ENCODE data around the gene LTA4H. TPM values are rescaled to one million over a fixed set of nuclear protein-coding genes. Genes with fewer than 3 reads are reported as not detected.
"Not testable (repeated sequence)": the region's sequence is repeated elsewhere in the genome, so short reads cannot be mapped to it uniquely, and the experiment has no call there.

Gene LTA4H
- polyA plus RNA-seq, 6 donors from 2014 or later, result 203 to 338 (median 258) TPM

GRCh38 chr12:95969116-95969515 lies 66.3 kb downstream of the LTA4H start:
- not testable (repeated sequence) for ATAC-seq (ENCODE audit: low read depth in 2 of 2); H3K4me1 Mint-ChIP-seq; H3K27ac Mint-ChIP-seq; H3K4me3 Mint-ChIP-seq; DNase-seq; H3K9me3 Mint-ChIP-seq; H3K27me3 Mint-ChIP-seq
- peaks cover 9 to 10% of the 10 kb centered on the region in 2 donors for H3K36me3 Mint-ChIP-seq

DNA sequence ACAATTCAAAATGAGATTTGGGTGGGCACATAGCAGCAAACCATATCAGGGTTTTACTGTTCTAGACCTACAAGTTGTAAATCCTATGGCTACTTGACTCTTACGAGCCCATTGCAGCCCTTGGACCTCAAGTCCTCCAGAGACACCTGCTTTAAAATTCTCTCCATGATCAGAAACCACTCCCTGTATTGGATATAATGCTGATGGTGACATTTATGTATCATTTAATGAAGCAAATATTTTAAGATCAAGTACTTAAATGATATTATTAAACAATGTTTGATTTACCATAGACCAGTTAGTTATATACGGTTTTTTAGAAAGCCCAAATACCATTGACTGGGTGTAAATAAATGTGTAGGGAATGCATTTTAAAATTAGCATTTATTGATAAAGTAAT lies 68.1 kb downstream of the LTA4H start:
- H3K4me3 Mint-ChIP-seq, result no peak overlapping the region
- no peaks in the 10 kb centered on the region for H3K27me3 Mint-ChIP-seq
- peaks cover 0 to 10% of the 10 kb centered on the region in 2 donors for H3K36me3 Mint-ChIP-seq
- H3K4me1 Mint-ChIP-seq, result no peaks in the 10 kb centered on the region
- no peak for DNase-seq
- no peak for ATAC-seq (ENCODE audit: low read depth in 2 of 2)
- no peak overlapping the region for H3K27ac Mint-ChIP-seq
- no peaks in the 10 kb centered on the region for H3K9me3 Mint-ChIP-seq

GRCh38 chr12:95966287-95966870 lies 69.0 kb downstream of the LTA4H start:
- DNase-seq (no peak), ATAC-seq (ENCODE audit: low read depth in 2 of 2) (no peak)
- Mint-ChIP-seq H3K36me3 (peaks cover 3 to 10% of the 10 kb centered on the region in 2 donors), H3K4me1 (no peaks in the 10 kb centered on the region), H3K27me3 (peaks cover 0 to 6% (median 3%) of the 10 kb centered on the region in 3 donors), H3K27ac (peak overlapping the region in 2 of 6 donors; percentile 7 to 18), H3K4me3 (no peak overlapping the region), H3K9me3 (no peaks in the 10 kb centered on the region)

- Mint-ChIP-seq H3K27me3 (peaks cover 0 to 17% (median 8%) of the 10 kb centered on the region in 3 donors), H3K9me3 (no peaks in the 10 kb centered on the region), H3K4me3 (no peak overlapping the region), H3K36me3 (peaks cover 4 to 10% of the 10 kb centered on the region in 2 donors), H3K4me1 (no peaks in the 10 kb centered on the region), H3K27ac (no peak overlapping the region)
- peak in 1 of 2 donors; percentile 16 for ATAC-seq (ENCODE audit: low read depth in 2 of 2)
- DNase-seq, result no peak
Measured at GRCh38 chr12:95963096-95963495, 72.3 kb downstream of the LTA4H start.

GRCh38 chr12:95962222-95962621 lies 73.2 kb downstream of the LTA4H start:
- Mint-ChIP-seq H3K36me3 (peaks cover 4 to 10% of the 10 kb centered on the region in 2 donors), H3K4me3 (no peak overlapping the region), H3K27ac (no peak overlapping the region), H3K27me3 (peaks cover 0 to 17% (median 8%) of the 10 kb centered on the region in 3 donors), H3K9me3 (no peaks in the 10 kb centered on the region), H3K4me1 (no peaks in the 10 kb centered on the region)
- DNase-seq, result no peak
- no peak for ATAC-seq (ENCODE audit: low read depth in 2 of 2)

DNA sequence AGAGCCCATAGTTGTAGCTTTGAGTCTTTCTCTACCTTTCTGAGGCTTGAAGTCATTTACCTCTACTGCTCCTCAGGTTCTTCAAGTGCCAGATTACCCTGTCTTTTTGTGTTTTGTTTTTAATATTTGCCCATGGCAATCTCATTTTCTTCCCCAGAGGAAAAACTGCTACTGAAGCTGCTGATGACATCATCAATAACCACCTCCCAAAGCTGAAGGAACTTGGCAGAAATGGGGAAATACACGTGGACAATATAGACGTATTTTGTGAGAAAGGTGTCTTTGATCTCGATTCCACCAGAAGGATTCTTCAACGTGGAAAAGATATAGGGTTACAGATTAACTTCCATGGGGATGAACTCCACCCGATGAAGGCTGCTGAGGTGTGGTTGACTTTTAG lies 75.1 kb downstream of the LTA4H start:
- no peak for DNase-seq
- Mint-ChIP-seq H3K27ac (no peak overlapping the region), H3K9me3 (no peaks in the 10 kb centered on the region), H3K27me3 (peaks cover 0 to 18% (median 8%) of the 10 kb centered on the region in 3 donors), H3K4me1 (no peaks in the 10 kb centered on the region), H3K4me3 (no peak overlapping the region), H3K36me3 (peaks cover 0 to 4% of the 10 kb centered on the region in 2 donors)
- no peak for ATAC-seq (ENCODE audit: low read depth in 2 of 2)

DNA sequence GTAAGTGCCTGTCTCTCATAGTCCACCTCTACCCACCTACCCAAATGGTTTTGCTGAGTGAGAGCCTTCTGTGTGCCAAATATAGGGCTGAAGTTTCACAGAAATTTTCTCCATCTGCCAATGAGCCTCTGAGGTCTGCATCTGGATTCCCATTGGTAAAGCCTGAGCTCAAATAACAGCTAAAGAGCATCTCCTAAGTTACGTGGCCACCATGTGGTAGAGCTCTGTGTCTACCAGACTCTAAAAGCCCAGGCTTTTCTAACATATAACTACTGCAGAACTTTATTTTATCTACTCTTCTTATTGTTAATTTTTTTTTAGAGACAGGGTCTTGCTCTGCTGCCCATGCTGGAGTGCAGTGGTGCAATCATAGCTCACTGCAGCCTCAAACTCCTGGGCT lies 76.3 kb downstream of the LTA4H start:
- H3K27me3 Mint-ChIP-seq, result peaks cover 0 to 26% (median 8%) of the 10 kb centered on the region in 3 donors
- no peak for ATAC-seq (ENCODE audit: low read depth in 2 of 2)

DNA sequence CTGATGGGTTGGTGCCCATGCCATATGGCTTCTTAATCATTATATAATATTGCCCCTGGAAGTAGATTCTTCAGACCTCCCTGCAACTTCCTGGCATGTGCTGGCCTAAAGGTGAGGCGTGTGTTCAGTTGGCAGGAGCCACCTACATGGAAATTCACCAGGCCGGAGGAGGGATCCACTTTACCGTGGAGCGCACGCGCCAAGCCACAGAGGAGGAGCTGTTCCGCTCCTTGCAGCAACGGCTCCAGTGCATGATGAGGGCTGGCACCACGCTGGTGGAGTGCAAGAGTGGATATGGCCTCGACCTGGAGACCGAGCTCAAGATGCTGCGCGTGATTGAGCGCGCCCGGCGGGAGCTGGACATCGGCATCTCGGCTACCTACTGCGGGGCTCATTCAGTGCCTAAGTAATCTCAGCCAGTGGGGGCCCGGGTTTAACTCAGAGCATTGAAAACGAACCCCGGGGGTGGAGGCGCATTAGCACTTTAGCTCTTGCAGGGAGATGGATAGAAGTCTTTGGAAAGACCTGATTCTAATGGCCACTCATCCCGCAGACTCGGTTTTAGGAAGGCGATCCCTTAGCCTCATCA lies 78.7 kb downstream of the LTA4H start:
- peaks cover 0 to 33% (median 12%) of the 10 kb centered on the region in 3 donors for H3K27me3 Mint-ChIP-seq
- no peaks in the 10 kb centered on the region for H3K9me3 Mint-ChIP-seq
- H3K27ac Mint-ChIP-seq, result no peak overlapping the region
- H3K36me3 Mint-ChIP-seq, result peaks cover 0 to 4% of the 10 kb centered on the region in 2 donors
- no peak overlapping the region for H3K4me3 Mint-ChIP-seq
- DNase-seq, result no peak
- no peak for ATAC-seq (ENCODE audit: low read depth in 2 of 2)
- no peaks in the 10 kb centered on the region for H3K4me1 Mint-ChIP-seq

More for the DNA sequence above, 76.3 kb downstream of the LTA4H start:
- no peak for DNase-seq
- Mint-ChIP-seq H3K9me3 (no peaks in the 10 kb centered on the region), H3K36me3 (peaks cover 0 to 4% of the 10 kb centered on the region in 2 donors), H3K4me3 (no peak overlapping the region), H3K4me1 (no peaks in the 10 kb centered on the region), H3K27ac (no peak overlapping the region)

DNA sequence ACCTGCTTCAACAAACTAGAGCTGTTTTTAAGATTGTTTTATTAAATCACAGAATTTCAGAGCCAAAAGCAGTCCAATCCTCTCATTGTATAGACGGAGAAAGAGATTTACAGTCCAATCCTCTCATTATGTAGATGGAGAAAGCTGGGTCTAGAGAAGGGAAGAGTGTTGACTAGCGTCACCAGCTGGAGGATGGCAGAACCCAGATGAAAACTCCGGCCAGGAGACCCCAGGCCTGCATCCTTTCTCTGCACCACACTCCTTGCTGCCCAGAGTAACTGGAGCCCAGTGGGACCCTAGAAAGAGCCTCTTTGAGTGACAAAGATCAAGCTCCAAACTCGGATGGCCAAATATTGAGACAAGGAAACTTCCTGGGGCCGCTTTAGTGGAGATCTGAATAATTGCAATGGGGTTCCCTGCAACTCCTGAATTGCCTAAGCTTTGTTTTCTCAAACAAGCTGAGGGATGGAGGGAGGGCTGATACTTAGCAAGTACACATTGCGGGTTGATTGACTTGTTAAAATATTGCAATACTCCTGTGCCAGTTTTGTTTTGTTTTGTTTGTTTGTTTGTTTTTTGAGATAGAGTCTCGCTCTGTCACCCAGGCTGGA lies 79.7 kb downstream of the LTA4H start:
- ATAC-seq (ENCODE audit: low read depth in 2 of 2) (no peak), DNase-seq (no peak)
- peaks cover 8 to 35% (median 17%) of the 10 kb centered on the region in 3 donors for H3K27me3 Mint-ChIP-seq
- H3K36me3 Mint-ChIP-seq, result peaks cover 0 to 6% of the 10 kb centered on the region in 2 donors
- H3K4me3 Mint-ChIP-seq, result no peak overlapping the region
- H3K9me3 Mint-ChIP-seq, result peaks cover 0 to 7% (median 0%) of the 10 kb centered on the region in 7 donors
- H3K4me1 Mint-ChIP-seq, result no peaks in the 10 kb centered on the region
- no peak overlapping the region for H3K27ac Mint-ChIP-seq

- H3K27ac Mint-ChIP-seq, result no peak overlapping the region
- H3K4me3 Mint-ChIP-seq, result no peak overlapping the region
- H3K4me1 Mint-ChIP-seq, result no peaks in the 10 kb centered on the region
Measured at GRCh38 chr12:95953000-95953399, 82.4 kb downstream of the LTA4H start.

DNA sequence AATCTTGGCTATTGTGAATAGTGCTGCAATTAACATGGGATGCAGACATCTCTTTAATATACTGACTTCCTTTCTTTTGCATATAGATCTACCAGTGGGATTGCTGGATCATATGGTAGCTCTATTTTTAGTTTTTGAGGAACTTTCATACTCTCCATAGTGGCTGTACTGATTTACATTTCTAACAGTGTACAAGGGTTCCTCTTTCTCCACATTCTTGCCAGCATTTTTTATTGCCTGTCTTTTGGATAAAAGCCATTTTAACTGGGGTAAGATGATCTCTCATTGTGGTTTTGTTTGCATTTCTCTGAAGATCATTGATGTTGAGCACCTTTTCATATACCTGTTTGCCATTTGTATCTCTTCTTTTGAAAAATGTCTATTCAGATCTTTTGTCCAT lies 83.9 kb downstream of the LTA4H start:
- no peak for DNase-seq
- no peak overlapping the region for H3K27ac Mint-ChIP-seq
- H3K9me3 Mint-ChIP-seq, result peaks cover 0 to 7% (median 0%) of the 10 kb centered on the region in 7 donors
- H3K4me1 Mint-ChIP-seq, result no peaks in the 10 kb centered on the region
- H3K36me3 Mint-ChIP-seq, result peaks cover 0 to 6% of the 10 kb centered on the region in 2 donors
- H3K4me3 Mint-ChIP-seq, result no peak overlapping the region
- H3K27me3 Mint-ChIP-seq, result peaks cover 8 to 24% (median 17%) of the 10 kb centered on the region in 3 donors
- no peak for ATAC-seq (ENCODE audit: low read depth in 2 of 2)

More at GRCh38 chr12:95953000-95953399, 82.4 kb downstream of the LTA4H start:
- Mint-ChIP-seq H3K9me3 (peaks cover 0 to 7% (median 0%) of the 10 kb centered on the region in 7 donors), H3K36me3 (peaks cover 0 to 6% of the 10 kb centered on the region in 2 donors), H3K27me3 (peaks cover 8 to 24% (median 17%) of the 10 kb centered on the region in 3 donors)
- ATAC-seq (ENCODE audit: low read depth in 2 of 2) (no peak), DNase-seq (no peak)

Measured in naive B cell (primary cell).